SU-DHL-6 (cell line): Measurements from ENCODE around the gene GSTA5.
"Not testable (repeated sequence)": the region's sequence is repeated elsewhere in the genome, so short reads cannot be mapped to it uniquely, and the experiment has no call there.

Experiments used
- CTCF ChIP-seq: fragments of 200-600 bp; sonication (generic); IDR thresholded peaks from one replicate; pipeline ENCODE4 v1.5.1; 2017; ENCODE audit warnings: antibody characterized with exemption, mild to moderate bottlenecking, low read length, moderate library complexity; ENCODE audit not compliant: insufficient read depth, poor library complexity, severe bottlenecking
- EZH2phosphoT487 ChIP-seq: fragments of 200-600 bp; sonication (generic), shearing (Covaris generic); conservative IDR thresholded peaks from 2 replicates; pipeline ENCODE4 v1.6.1; 2018; ENCODE audit warnings: mild to moderate bottlenecking, antibody characterized with exemption, low read length, moderate library complexity, mixed read lengths

GRCh38 chr6:52870335-52871091 lies 29.9 kb upstream of the GSTA5 start:
- TF ChIP-seq CTCF, EZH2phosphoT487: not testable (repeated sequence)
